HCT116 (cell line): ENCODE measurements around the gene TAF4. TPM values are rescaled to one million over a fixed set of nuclear protein-coding genes. Genes with fewer than 3 reads are reported as not detected.

Experiments used
- ATAC-seq: fragments of 200-7000 bp; cut with Tn5 transposase; 2 replicates; pipeline ENCODE4 v1.9.1; 2020; ENCODE audit warnings: mild to moderate bottlenecking, moderate library complexity
- BruUV-seq: library from RNA; stranded (reverse); fragments of 400-500 nt; replicated peaks from 2 replicates; lab custom pipeline; 2021; lab: Mats Ljungman, UMichigan
- CTCF ChIA-PET: fragments of 300-600 bp; sonication (Branson Sonifier 250); formaldehyde crosslinking; loops from one replicate; lab custom pipeline; 2021; ENCODE audit warnings: antibody characterized with exemption; lab: Charles Lee
- POLR2A ChIA-PET: fragments of 300-600, 350-600 bp; sonication (Branson Sonifier 250); formaldehyde crosslinking; loops from one replicate; lab custom pipeline; 2021; ENCODE audit warnings: antibody characterized with exemption; lab: Charles Lee
- RAD21 ChIA-PET, 2 experiments: fragments of 300-600 bp; sonication (Branson Sonifier 250); formaldehyde crosslinking; loops; one replicate each; lab custom pipeline; 2023; ENCODE audit warnings: low total read pairs in 2 of 2; ENCODE audit not compliant: uncharacterized antibody in 2 of 2, unreplicated experiment in 2 of 2, low non-redundant PET in 1 of 2; lab: Charles Lee
- DNase-seq: peaks from one replicate; pipeline ENCODE4 v3.0.0-alpha.2; 2010; ENCODE audit warnings: low read depth, low spot score
- H2AFZ ChIP-seq: fragments of 200-600 bp; shearing (Covaris generic), sonication (generic); 2 replicates; pipeline ENCODE4 v1.6.1; 2017; ENCODE audit warnings: low read depth, mixed run types, mixed read lengths, antibody characterized with exemption, low read length; ENCODE audit not compliant: poor library complexity, severe bottlenecking
- H3K27ac ChIP-seq: 2 replicates; pipeline ENCODE4 v1.5.1; 2012; ENCODE audit warnings: low read depth, low read length
- H3K27me3 ChIP-seq: fragments of 200-600 bp; sonication (generic); 2 replicates; pipeline ENCODE4 v1.6.1; 2016; ENCODE audit warnings: mixed run types, low read length, mixed read lengths; ENCODE audit not compliant: insufficient read depth
- H3K36me3 ChIP-seq, 2 experiments: fragments of 200-500 bp in 1 of 2; fragments of 200-600 bp in 1 of 2; sonication (Bioruptor generic) in 1 of 2; sonication (generic) in 1 of 2; 2 replicates each; pipeline versions ENCODE4 v1.5.1 to v1.6.1; 2014 to 2016; ENCODE audit warnings: low read length in 2 of 2, inconsistent platforms in 1 of 2, mixed read lengths in 1 of 2, mixed run types in 1 of 2; ENCODE audit not compliant: insufficient read depth in 2 of 2, control insufficient read depth in 1 of 2
- H3K4me1 ChIP-seq, 2 experiments: fragments of 200-600 bp in 1 of 2; sonication (generic) in 1 of 2; 2 replicates each; pipeline versions ENCODE4 v1.5.1 to v1.6.1; 2012 to 2017; ENCODE audit warnings: low read length in 2 of 2, inconsistent platforms in 1 of 2, mild to moderate bottlenecking in 1 of 2, mixed read lengths in 1 of 2, mixed run types in 1 of 2, moderate library complexity in 1 of 2; ENCODE audit not compliant: insufficient read depth in 2 of 2, control insufficient read depth in 1 of 2
- H3K4me2 ChIP-seq: fragments of 200-600 bp; sonication (generic); 2 replicates; pipeline ENCODE4 v1.6.1; 2017; ENCODE audit warnings: mixed run types, low read length, mixed read lengths
- H3K4me3 ChIP-seq, 2 experiments: fragments of 200-600 bp in 1 of 2; sonication (generic) in 1 of 2; replicated peaks in 1 of 2; 2 replicates each; pipeline ENCODE4 v1.5.1; 2011 to 2016; ENCODE audit warnings: low read length in 2 of 2, control low read depth in 1 of 2, low read depth in 1 of 2, mild to moderate bottlenecking in 1 of 2, mixed read lengths in 1 of 2, mixed run types in 1 of 2
- H3K79me2 ChIP-seq: fragments of 200-600 bp; sonication (generic); 2 replicates; pipeline ENCODE4 v1.6.1; 2017; ENCODE audit warnings: mild to moderate bottlenecking, mixed run types, low read length, moderate library complexity, mixed read lengths; ENCODE audit not compliant: insufficient read depth
- H3K9ac ChIP-seq: fragments of 200-600 bp; sonication (generic); 2 replicates; pipeline ENCODE4 v1.6.1; 2016; ENCODE audit warnings: low read length, mixed read lengths
- H3K9me2 ChIP-seq: fragments of 200-600 bp; sonication (generic), shearing (Covaris generic); 2 replicates; pipeline ENCODE4 v1.6.1; 2017; ENCODE audit warnings: mixed run types, mild to moderate bottlenecking, moderate library complexity; ENCODE audit not compliant: insufficient read depth
- H3K9me3 ChIP-seq, 2 experiments: fragments of 200-500 bp in 1 of 2; fragments of 200-600 bp in 1 of 2; sonication (Bioruptor generic) in 1 of 2; sonication (generic) in 1 of 2; 2 replicates each; pipeline ENCODE4 v1.6.1; 2014 to 2017; ENCODE audit warnings: low read length in 2 of 2, mixed read lengths in 2 of 2, inconsistent platforms in 1 of 2, low read depth in 1 of 2, mild to moderate bottlenecking in 1 of 2, mixed run types in 1 of 2, moderate library complexity in 1 of 2; ENCODE audit not compliant: control insufficient read depth in 1 of 2, insufficient read depth in 1 of 2
- H4K20me1 ChIP-seq: fragments of 200-600 bp; sonication (generic), shearing (Covaris generic); 2 replicates; pipeline ENCODE4 v1.6.1; 2017; ENCODE audit warnings: mixed run types, mild to moderate bottlenecking, moderate library complexity; ENCODE audit not compliant: insufficient read depth
- ELF1 ChIP-seq: IDR thresholded peaks from 2 replicates; pipeline ENCODE4 v1.6.1; 2012; ENCODE audit warnings: low read depth, borderline replicate concordance
- EZH2phosphoT487 ChIP-seq: fragments of 200-600 bp; IDR thresholded peaks from 2 replicates; pipeline ENCODE4 v1.6.1; 2018; ENCODE audit warnings: antibody characterized with exemption, borderline replicate concordance
- FOSL1 ChIP-seq: IDR thresholded peaks from 2 replicates; pipeline ENCODE4 v1.6.1; 2012; ENCODE audit warnings: low read depth
- JUND ChIP-seq: IDR thresholded peaks from 2 replicates; pipeline ENCODE4 v1.6.1; 2012
- POLR2A ChIP-seq: IDR thresholded peaks from 2 replicates; pipeline ENCODE4 v1.7.0; 2011; ENCODE audit warnings: borderline replicate concordance; ENCODE audit not compliant: insufficient read depth, insufficient read length; ENCODE audit errors: extremely low read depth
- POLR2AphosphoS5 ChIP-seq: IDR thresholded peaks from 2 replicates; pipeline ENCODE4 v1.6.1; 2011; ENCODE audit warnings: mild to moderate bottlenecking, low read depth, low read length, moderate library complexity
- SIN3A ChIP-seq: IDR thresholded peaks from 2 replicates; pipeline ENCODE4 v1.6.1; 2012; ENCODE audit warnings: low read depth
- SRF ChIP-seq: IDR thresholded peaks from 2 replicates; pipeline ENCODE4 v1.6.1; 2012; ENCODE audit warnings: low read depth
- intact Hi-C: fragments of 100-400 bp; cut with micrococcal nuclease; formaldehyde crosslinking; loops from 2 replicates; pipeline ENCODE4 v1.10.0; 2022
- total RNA-seq: library from RNA; stranded (reverse); gene quantifications from one replicate; pipeline ENCODE4 v1.2.1, GENCODE V29; 2021; ENCODE audit not compliant: unreplicated experiment

TAF4 gene
- total RNA-seq, 1 experiment from 2014 or later: 26.8 TPM

GRCh38 chr20:62055106-62055861 lies 10.4 kb downstream of the TAF4 start:
- H2AFZ ChIP-seq: no peak overlapping the region
- no peak for TF ChIP-seq SRF
- TF ChIP-seq FOSL1: no peak
- TF ChIP-seq POLR2A: no peak
- no peak for TF ChIP-seq EZH2phosphoT487
- TF ChIP-seq, all 23 proteins: peak for 0
- H3K9me3 ChIP-seq: no peaks in the 10 kb centered on the region
- RAD21 ChIA-PET: no interaction called here
- intact Hi-C loops: no loop called here
- H3K9ac ChIP-seq: no peak overlapping the region
- H3K4me3 ChIP-seq: no peak overlapping the region
- no peak overlapping the region for H3K4me2 ChIP-seq
- DNase-seq: no peak
- H4K20me1 ChIP-seq: no peaks in the 10 kb centered on the region
- H3K4me1 ChIP-seq: no peaks in the 10 kb centered on the region
- H3K9me2 ChIP-seq: no peaks in the 10 kb centered on the region
- H3K36me3 ChIP-seq: no peaks in the 10 kb centered on the region; a peak in 2 of 4 replicates
- CTCF ChIA-PET: no interaction called here
- no peak for ATAC-seq
- no peaks in the 10 kb centered on the region for H3K27me3 ChIP-seq
- H3K79me2 ChIP-seq: peaks cover 83% of the 10 kb centered on the region
- no TSS peak for BruUV-seq
- H3K27ac ChIP-seq: no peak overlapping the region
- POLR2A ChIA-PET: no interaction called here

GRCh38 chr20:62054451-62054953 lies 11.2 kb downstream of the TAF4 start:
- POLR2A ChIA-PET: no interaction called here
- Histone ChIP-seq H3K9me2 (no peaks in the 10 kb centered on the region), H3K4me2 (no peak overlapping the region), H3K79me2 (peaks cover 83% of the 10 kb centered on the region), H3K36me3 (no peaks in the 10 kb centered on the region; a peak in 2 of 4 replicates), H3K27me3 (no peaks in the 10 kb centered on the region), H4K20me1 (no peaks in the 10 kb centered on the region), H3K9me3 (no peaks in the 10 kb centered on the region), H3K4me1 (no peaks in the 10 kb centered on the region), H3K4me3 (no peak overlapping the region), H2AFZ (no peak overlapping the region), H3K27ac (no peak overlapping the region), H3K9ac (no peak overlapping the region)
- RAD21 ChIA-PET: no interaction called here
- BruUV-seq: no TSS peak
- CTCF ChIA-PET: no interaction called here
- intact Hi-C loops: no loop called here
- no peak for ATAC-seq
- no peak for DNase-seq
- TF ChIP-seq POLR2AphosphoS5 (no peak), JUND (no peak), ELF1 (no peak), SIN3A (no peak)
